Caco-2 (cell line): Measurements from ENCODE around the gene PIK3R2. TPM values are rescaled to one million over a fixed set of nuclear protein-coding genes. Genes with fewer than 3 reads are reported as not detected.

Experiments
- BruUV-seq: library from RNA; stranded (reverse); fragments of 400-500 nt; replicated peaks from 2 replicates; lab custom pipeline; 2021; lab: Mats Ljungman, UMichigan
- CTCF ChIA-PET: fragments of 300-600 bp; sonication (Branson Sonifier 250); formaldehyde crosslinking; loops from one replicate; lab custom pipeline; 2022; ENCODE audit warnings: antibody characterized with exemption; lab: Charles Lee
- POLR2A ChIA-PET: fragments of 300-600 bp; sonication (Branson Sonifier 250); formaldehyde crosslinking; loops from one replicate; lab custom pipeline; 2022; ENCODE audit warnings: antibody characterized with exemption; lab: Charles Lee
- DNase-seq, 2 experiments: peaks; one replicate each; pipeline versions ENCODE4 v3.0.0 to v3.0.0-alpha.2; 2020 to 2022
- H3K27me3 ChIP-seq: replicated peaks from 2 replicates; pipeline ENCODE4 v1.6.0; 2011; ENCODE audit warnings: low read length; ENCODE audit not compliant: control insufficient read depth, insufficient read depth
- H3K36me3 ChIP-seq: 2 replicates; pipeline ENCODE4 v1.5.1; 2011; ENCODE audit warnings: low read length; ENCODE audit not compliant: control insufficient read depth, insufficient read depth
- H3K4me1 ChIP-seq: fragments of 250-450 bp; sonication (Bioruptor Pico); 2 replicates; pipeline ENCODE4 v1.5.1; 2020; ENCODE audit warnings: mild to moderate bottlenecking
- H3K4me3 ChIP-seq: 2 replicates; pipeline ENCODE4 v1.5.1; 2011; ENCODE audit warnings: low read depth, mild to moderate bottlenecking, control low read depth, low read length
- H3K9me3 ChIP-seq: fragments of 250-450 bp; sonication (Bioruptor Pico); 2 replicates; pipeline ENCODE4 v1.5.1; 2020; ENCODE audit warnings: mild to moderate bottlenecking, moderate library complexity
- H3K27ac Mint-ChIP-seq: one replicate; pipeline ENCODE4 v1.8.0; 2022; ENCODE audit warnings: mixed read lengths; ENCODE audit not compliant: unreplicated experiment
- H3K27me3 Mint-ChIP-seq: one replicate; pipeline ENCODE4 v1.8.0; 2022; ENCODE audit warnings: mixed read lengths; ENCODE audit not compliant: insufficient read depth, unreplicated experiment
- H3K36me3 Mint-ChIP-seq: one replicate; pipeline ENCODE4 v1.8.0; 2022; ENCODE audit warnings: mild to moderate bottlenecking, mixed read lengths; ENCODE audit not compliant: insufficient read depth, unreplicated experiment
- H3K4me1 Mint-ChIP-seq: one replicate; pipeline ENCODE4 v1.8.0; 2022; ENCODE audit warnings: low read depth, mixed read lengths; ENCODE audit not compliant: unreplicated experiment
- H3K4me3 Mint-ChIP-seq: one replicate; pipeline ENCODE4 v1.8.0; 2022; ENCODE audit warnings: mild to moderate bottlenecking, moderate library complexity, mixed read lengths; ENCODE audit not compliant: unreplicated experiment
- H3K9me3 Mint-ChIP-seq: one replicate; pipeline ENCODE4 v1.8.0; 2022; ENCODE audit warnings: mixed read lengths; ENCODE audit not compliant: unreplicated experiment
- intact Hi-C: fragments of 100-400 bp; cut with micrococcal nuclease; formaldehyde crosslinking; loops from one replicate; pipeline ENCODE4 v1.10.0; 2022; ENCODE audit not compliant: unreplicated experiment
- total RNA-seq: library from RNA; stranded (reverse); gene quantifications from 2 replicates; pipeline ENCODE4 v1.2.3, GENCODE V29; 2022
- TF ChIP-seq, protein P1 (sequence below), 2 experiments: fragments of 200-600 bp in 1 of 2; IDR thresholded peaks; 1 replicate in 1 of 2; 2 replicates in 1 of 2; pipeline versions ENCODE4 v1.5.1 to v1.8.0; 2011 to 2022; ENCODE audit warnings: antibody characterized with exemption in 1 of 2, control low read depth in 1 of 2, inconsistent platforms in 1 of 2, low read depth in 1 of 2, low read length in 1 of 2, mild to moderate bottlenecking in 1 of 2, moderate library complexity in 1 of 2; ENCODE audit not compliant: insufficient read depth in 1 of 2, severe bottlenecking in 1 of 2, unreplicated experiment in 1 of 2

The PIK3R2 gene
- total RNA-seq, 1 experiment from 2014 or later = 34.3 TPM

DNA sequence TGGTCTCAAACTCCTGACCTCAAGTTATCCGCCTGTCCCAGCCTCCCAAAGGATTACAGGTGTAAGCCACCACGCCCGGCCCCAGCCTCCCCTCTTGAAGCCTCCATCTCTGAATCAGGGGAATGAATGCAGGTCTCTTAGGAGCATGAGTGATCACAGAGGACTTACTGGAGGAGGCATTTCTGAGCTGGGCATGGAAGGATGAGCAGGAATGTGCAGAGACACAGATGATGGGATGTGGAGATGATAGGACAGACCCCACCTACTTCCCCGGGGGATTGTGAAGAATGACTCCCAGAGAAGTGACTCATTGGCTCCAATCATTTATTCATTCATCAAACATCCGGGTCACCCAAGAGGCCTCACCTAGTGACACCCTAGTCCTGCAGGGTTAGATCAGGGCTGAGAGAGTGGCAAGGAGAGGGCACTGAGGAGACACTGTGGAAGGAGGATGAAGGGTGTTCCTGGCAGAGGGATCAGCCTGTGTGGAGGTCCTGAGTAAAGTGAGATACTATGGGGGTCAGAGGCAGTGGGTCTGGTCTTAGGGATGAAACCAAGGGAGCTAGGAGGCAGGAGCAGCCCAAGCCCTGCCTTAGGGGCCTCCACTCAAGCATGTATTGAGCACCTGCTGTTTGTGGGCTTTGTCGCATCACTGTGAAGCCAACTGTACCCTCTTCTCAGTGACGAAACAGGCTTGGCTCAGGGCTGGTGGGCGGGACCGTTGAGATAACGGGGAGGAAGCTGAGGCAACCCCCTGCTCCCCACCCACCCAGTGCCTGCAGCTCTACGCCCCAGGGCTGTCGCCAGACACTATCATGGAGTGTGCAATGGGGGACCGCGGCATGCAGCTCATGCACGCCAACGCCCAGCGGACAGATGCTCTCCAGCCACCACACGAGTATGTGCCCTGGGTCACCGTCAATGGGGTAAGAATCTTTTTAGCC is 23.7 kb downstream of the PIK3R2 start:
- ChIA-PET CTCF (interaction anchor here (0.6 to 1.4 kb wide), 3 partner anchors 63 to 392 kb away, joined by 3 to 9 read pairs (median 4); no protein-coding TSS in a partner anchor), POLR2A (no interaction called here)
- H3K4me1 Mint-ChIP-seq = no peaks in the 10 kb centered on the region
- TF ChIP-seq, protein P1, sequence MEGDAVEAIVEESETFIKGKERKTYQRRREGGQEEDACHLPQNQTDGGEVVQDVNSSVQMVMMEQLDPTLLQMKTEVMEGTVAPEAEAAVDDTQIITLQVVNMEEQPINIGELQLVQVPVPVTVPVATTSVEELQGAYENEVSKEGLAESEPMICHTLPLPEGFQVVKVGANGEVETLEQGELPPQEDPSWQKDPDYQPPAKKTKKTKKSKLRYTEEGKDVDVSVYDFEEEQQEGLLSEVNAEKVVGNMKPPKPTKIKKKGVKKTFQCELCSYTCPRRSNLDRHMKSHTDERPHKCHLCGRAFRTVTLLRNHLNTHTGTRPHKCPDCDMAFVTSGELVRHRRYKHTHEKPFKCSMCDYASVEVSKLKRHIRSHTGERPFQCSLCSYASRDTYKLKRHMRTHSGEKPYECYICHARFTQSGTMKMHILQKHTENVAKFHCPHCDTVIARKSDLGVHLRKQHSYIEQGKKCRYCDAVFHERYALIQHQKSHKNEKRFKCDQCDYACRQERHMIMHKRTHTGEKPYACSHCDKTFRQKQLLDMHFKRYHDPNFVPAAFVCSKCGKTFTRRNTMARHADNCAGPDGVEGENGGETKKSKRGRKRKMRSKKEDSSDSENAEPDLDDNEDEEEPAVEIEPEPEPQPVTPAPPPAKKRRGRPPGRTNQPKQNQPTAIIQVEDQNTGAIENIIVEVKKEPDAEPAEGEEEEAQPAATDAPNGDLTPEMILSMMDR (IDR thresholded peaks at IDR 0.05; ENCODE audit: insufficient read depth in 1 of 2, low read depth in 1 of 2, low read length in 1 of 2, severe bottlenecking in 1 of 2, unreplicated experiment in 1 of 2) = no peak
- Histone ChIP-seq H3K36me3 (no peaks in the 10 kb centered on the region; the same call in 1 of the 2 replicates), H3K4me1 (0 out of 2 replicates have a peak, but pooled peaks cover 4% of the 10 kb centered on the region), H3K4me3 (no peak overlapping the region), H3K27me3 (no peaks in the 10 kb centered on the region), H3K9me3 (no peaks in the 10 kb centered on the region)
- H3K36me3 Mint-ChIP-seq = peaks cover 5% of the 10 kb centered on the region
- no peaks in the 10 kb centered on the region for H3K27me3 Mint-ChIP-seq
- H3K27ac Mint-ChIP-seq = no peak overlapping the region
- H3K9me3 Mint-ChIP-seq = no peaks in the 10 kb centered on the region
- DNase-seq = no peak
- intact Hi-C loops = no loop called here
- no peak overlapping the region for H3K4me3 Mint-ChIP-seq
- BruUV-seq = no TSS peak

DNA sequence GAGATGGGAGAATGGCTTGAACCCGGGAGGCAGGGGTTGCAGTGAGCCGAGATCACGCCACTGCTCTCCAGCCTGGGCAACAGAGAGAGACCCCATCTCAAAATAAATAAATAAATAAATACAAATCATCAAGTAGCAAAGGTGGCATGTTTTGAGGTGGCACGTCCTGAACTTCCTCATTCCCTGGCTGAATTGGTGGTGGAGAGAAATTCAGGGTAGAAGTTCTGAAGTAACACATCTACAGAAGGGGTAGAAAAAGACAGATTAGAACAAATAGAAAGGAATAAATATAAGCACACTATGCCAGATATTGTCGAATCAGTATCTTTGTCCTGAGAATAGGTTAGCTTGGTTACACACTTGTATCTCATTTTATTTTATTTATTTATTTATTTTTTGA is 27.0 kb downstream of the PIK3R2 start:
- H3K4me1 Mint-ChIP-seq = no peaks in the 10 kb centered on the region
- no peaks in the 10 kb centered on the region for H3K27me3 ChIP-seq
- no peak overlapping the region for H3K27ac Mint-ChIP-seq
- no peak overlapping the region for H3K4me3 Mint-ChIP-seq
- ChIA-PET POLR2A (no interaction called here), CTCF (no interaction called here)
- no peaks in the 10 kb centered on the region for H3K9me3 ChIP-seq
- no peaks in the 10 kb centered on the region for H3K36me3 Mint-ChIP-seq
- no peak overlapping the region for H3K4me3 ChIP-seq
- no peaks in the 10 kb centered on the region for H3K27me3 Mint-ChIP-seq
- TF ChIP-seq, protein P1 (IDR thresholded peaks at IDR 0.05; ENCODE audit: insufficient read depth in 1 of 2, low read depth in 1 of 2, low read length in 1 of 2, severe bottlenecking in 1 of 2, unreplicated experiment in 1 of 2) = no peak
- no peak for DNase-seq
- intact Hi-C loops = no loop called here
- 0 out of 2 replicates have a peak, but pooled peaks cover 3% of the 10 kb centered on the region for H3K4me1 ChIP-seq
- no peaks in the 10 kb centered on the region for H3K9me3 Mint-ChIP-seq
- H3K36me3 ChIP-seq = no peaks in the 10 kb centered on the region; the same call in 1 of the 2 replicates
- BruUV-seq = no TSS peak

DNA sequence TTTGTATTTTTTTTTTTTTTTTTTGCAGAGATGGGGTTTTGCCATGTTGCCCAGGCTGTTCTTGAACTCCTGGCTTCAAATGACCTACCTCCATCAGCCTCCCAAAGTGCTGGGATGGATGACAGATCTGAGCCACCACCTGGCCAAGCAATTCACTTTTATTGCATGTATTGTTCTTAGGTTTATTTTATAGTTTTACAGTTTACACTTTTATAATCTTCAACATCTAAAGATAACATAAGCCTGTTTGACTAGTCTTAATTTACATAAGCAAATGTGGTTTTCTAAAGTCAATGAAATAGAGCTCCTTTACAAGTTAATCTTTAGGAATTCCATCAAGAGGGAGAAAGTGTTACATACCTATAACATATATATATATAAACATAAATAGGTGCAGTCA is 30.6 kb downstream of the PIK3R2 start:
- TF ChIP-seq, protein P1 (IDR thresholded peaks at IDR 0.05; ENCODE audit: insufficient read depth in 1 of 2, low read depth in 1 of 2, low read length in 1 of 2, severe bottlenecking in 1 of 2, unreplicated experiment in 1 of 2) = no peak
- no peaks in the 10 kb centered on the region for H3K27me3 ChIP-seq
- no peaks in the 10 kb centered on the region for H3K36me3 ChIP-seq
- H3K4me1 ChIP-seq = no peaks in the 10 kb centered on the region
- no peak overlapping the region for H3K4me3 ChIP-seq
- Mint-ChIP-seq H3K27me3 (no peaks in the 10 kb centered on the region), H3K9me3 (no peaks in the 10 kb centered on the region), H3K27ac (no peak overlapping the region), H3K4me3 (no peak overlapping the region), H3K4me1 (no peaks in the 10 kb centered on the region), H3K36me3 (no peaks in the 10 kb centered on the region)
- BruUV-seq = no TSS peak
- ChIA-PET POLR2A (interaction anchor here (0.7 to 1.5 kb wide), 3 partner anchors 9 to 41 kb away, joined by 4 to 7 read pairs (median 5); partner anchors contain the start of gene MPV17L2), CTCF (interaction anchor here (1.0 to 1.1 kb wide), 3 partner anchors 25 to 96 kb away, joined by 3 to 4 read pairs (median 3); no protein-coding TSS in a partner anchor)
- no peak for DNase-seq
- H3K9me3 ChIP-seq = no peaks in the 10 kb centered on the region
- intact Hi-C loops = no loop called here
